GM12891 (cell line): ENCODE data around the gene ST3GAL3.

Source experiments
- PAX5 ChIP-seq: IDR thresholded peaks from 2 replicates; pipeline ENCODE4 v1.6.1; 2011; ENCODE audit warnings: low read length, moderate library complexity, mild to moderate bottlenecking; ENCODE audit not compliant: insufficient read depth, severe bottlenecking
- POLR2A ChIP-seq: IDR thresholded peaks from 2 replicates; pipeline ENCODE4 v1.6.1; 2011; ENCODE audit warnings: low read depth, low read length, control low read depth
- POLR2AphosphoS5 ChIP-seq: IDR thresholded peaks from 2 replicates; pipeline ENCODE4 v1.6.1; 2011; ENCODE audit warnings: low read depth, low read length, control low read depth
- POU2F2 ChIP-seq: IDR thresholded peaks from 2 replicates; pipeline ENCODE4 v1.6.1; 2011; ENCODE audit warnings: low read depth, mild to moderate bottlenecking, control low read depth, low read length, moderate library complexity
- TAF1 ChIP-seq: IDR thresholded peaks from 2 replicates; pipeline ENCODE4 v1.6.1; 2011; ENCODE audit warnings: low read depth, low read length, control low read depth

DNA sequence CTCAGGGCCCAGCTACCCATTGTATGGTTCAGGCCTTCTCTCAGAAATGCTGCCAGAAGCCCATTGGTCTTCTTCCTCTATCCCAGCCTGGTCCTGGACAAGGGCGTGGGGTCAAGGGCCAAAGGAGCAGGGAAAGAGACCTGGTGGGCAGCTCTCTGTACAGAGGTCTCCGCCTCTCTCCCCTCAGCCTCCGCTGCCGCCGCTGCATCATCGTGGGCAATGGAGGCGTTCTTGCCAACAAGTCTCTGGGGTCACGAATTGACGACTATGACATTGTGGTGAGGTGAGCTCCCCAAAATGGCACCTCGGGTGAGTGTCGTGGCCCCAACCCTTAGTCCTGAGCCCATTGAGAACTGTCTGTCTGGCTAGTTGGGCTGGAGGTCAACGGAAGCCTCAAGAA, 191.6 kb downstream of the ST3GAL3 start:
- TF ChIP-seq POLR2A, result no peak
- no peak for TF ChIP-seq POU2F2
- no peak for TF ChIP-seq TAF1
- no peak for TF ChIP-seq POLR2AphosphoS5
- no peak for TF ChIP-seq PAX5
